DND-41 (cell line): ENCODE results near the gene GTSE1.
"Not testable (repeated sequence)": the region's sequence is repeated elsewhere in the genome, so short reads cannot be mapped to it uniquely, and the experiment has no call there.

Experiments
- ATAC-seq: fragments of 200-7000 bp; cut with Tn5 transposase; 3 replicates; pipeline ENCODE4 v1.9.1; 2021; ENCODE audit warnings: low read depth; ENCODE audit not compliant: insufficient read depth
- DNase-seq: peaks from one replicate; pipeline ENCODE4 v3.0.0-alpha.2; 2020
- H2AFZ ChIP-seq: 2 replicates; pipeline ENCODE4 v1.6.0; 2012; ENCODE audit warnings: low read depth, low read length
- H3K27ac ChIP-seq: 2 replicates; pipeline ENCODE4 v1.5.1; 2012; ENCODE audit warnings: low read length, inconsistent platforms
- H3K27me3 ChIP-seq: fragments of 200-600 bp; sonication (generic); 2 replicates; pipeline ENCODE4 v1.6.0; 2012; ENCODE audit warnings: low read length, mild to moderate bottlenecking, inconsistent platforms; ENCODE audit not compliant: insufficient read depth, poor library complexity
- H3K36me3 ChIP-seq: 2 replicates; pipeline ENCODE4 v1.5.1; 2012; ENCODE audit warnings: low read length, inconsistent platforms; ENCODE audit not compliant: insufficient read depth
- H3K4me1 ChIP-seq: 2 replicates; pipeline ENCODE4 v1.5.1; 2012; ENCODE audit warnings: mild to moderate bottlenecking, low read length; ENCODE audit not compliant: insufficient read depth
- H3K4me2 ChIP-seq: 2 replicates; pipeline ENCODE4 v1.6.0; 2012; ENCODE audit warnings: mild to moderate bottlenecking, moderate library complexity, low read length, inconsistent platforms; ENCODE audit not compliant: insufficient read depth
- H3K4me3 ChIP-seq, 2 experiments: fragments of 200-600 bp in 1 of 2; shearing (Covaris generic) in 1 of 2; 2 replicates each; pipeline ENCODE4 v1.5.1; 2012 to 2016; ENCODE audit warnings: inconsistent platforms in 2 of 2, low read length in 2 of 2, mild to moderate bottlenecking in 2 of 2, low read depth in 1 of 2, moderate library complexity in 1 of 2
- H3K79me2 ChIP-seq: 2 replicates; pipeline ENCODE4 v1.6.0; 2012; ENCODE audit warnings: low read length, inconsistent platforms; ENCODE audit not compliant: insufficient read depth
- H3K9ac ChIP-seq: 2 replicates; pipeline ENCODE4 v1.6.0; 2012; ENCODE audit warnings: low read depth, mild to moderate bottlenecking, inconsistent platforms, low read length, moderate library complexity
- H3K9me3 ChIP-seq: 2 replicates; pipeline ENCODE4 v1.5.1; 2012; ENCODE audit warnings: low read length, moderate library complexity, mild to moderate bottlenecking, inconsistent platforms; ENCODE audit not compliant: insufficient read depth, severe bottlenecking
- H4K20me1 ChIP-seq: 2 replicates; pipeline ENCODE4 v1.6.0; 2012; ENCODE audit warnings: low read length; ENCODE audit not compliant: insufficient read depth
- CTCF ChIP-seq: IDR thresholded peaks from 2 replicates; pipeline ENCODE4 v1.5.1; 2012; ENCODE audit warnings: borderline replicate concordance, low read length, moderate library complexity, mild to moderate bottlenecking; ENCODE audit not compliant: poor library complexity, severe bottlenecking; ENCODE audit errors: extremely low read depth
- EZH2 ChIP-seq: IDR thresholded peaks from 3 replicates; pipeline ENCODE4 v1.6.1; 2012; ENCODE audit warnings: borderline replicate concordance, low read depth, mild to moderate bottlenecking, moderate library complexity, low read length, inconsistent platforms; ENCODE audit not compliant: severe bottlenecking

The GTSE1 gene

GRCh38 chr22:46262449-46263215 is 34.0 kb upstream of the GTSE1 start:
- Histone ChIP-seq H3K27ac (no peak overlapping the region), H3K4me3 (no peak overlapping the region), H3K4me2 (no peak overlapping the region), H3K4me1 (peaks cover 11% of the 10 kb centered on the region), H3K27me3 (no peaks in the 10 kb centered on the region), H3K9ac (no peak overlapping the region), H4K20me1 (no peaks in the 10 kb centered on the region), H3K79me2 (no peaks in the 10 kb centered on the region), H2AFZ (no peak overlapping the region), H3K9me3 (peaks cover 10% of the 10 kb centered on the region), H3K36me3 (no peaks in the 10 kb centered on the region)
- TF ChIP-seq EZH2 (no peak), CTCF (no peak)
- ATAC-seq = no peak
- DNase-seq = no peak

GRCh38 chr22:46263216-46263590 is 33.5 kb upstream of the GTSE1 start, which contains the start of gene PKDREJ:
TSS of gene PKDREJ (minus strand) at chr22:46263343. CDS start at chr22:46263322, 21 bp downstream.
- H2AFZ ChIP-seq = no peak within 1 kb of the TSS
- H3K9me3 ChIP-seq = peaks cover 10% of the 10 kb centered on the region
- peaks cover 3% of the 10 kb centered on the region; the same call in 1 of the 2 replicates for H3K79me2 ChIP-seq
- no peak within 1 kb of the TSS for H3K27ac ChIP-seq
- ATAC-seq = no peak
- H3K9ac ChIP-seq = no peak within 1 kb of the TSS
- peaks cover 15% of the 10 kb centered on the region for H3K4me1 ChIP-seq
- no peaks in the 10 kb centered on the region for H3K36me3 ChIP-seq
- TF ChIP-seq CTCF (no peak), EZH2 (no peak)
- H3K4me2 ChIP-seq = no peak within 1 kb of the TSS
- H3K4me3 ChIP-seq = no peak within 1 kb of the TSS
- no peaks in the 10 kb centered on the region for H4K20me1 ChIP-seq
- no peaks in the 10 kb centered on the region for H3K27me3 ChIP-seq
- no peak for DNase-seq

GRCh38 chr22:46264520-46264919 is 32.1 kb upstream of the GTSE1 start:
- not testable (repeated sequence) for H3K27ac ChIP-seq, H3K79me2 ChIP-seq, H2AFZ ChIP-seq, DNase-seq, H3K4me2 ChIP-seq, H3K36me3 ChIP-seq, H3K9ac ChIP-seq, H3K4me3 ChIP-seq, H4K20me1 ChIP-seq, ATAC-seq, H3K27me3 ChIP-seq
- peaks cover 27% of the 10 kb centered on the region for H3K4me1 ChIP-seq
- H3K9me3 ChIP-seq = peaks cover 10% of the 10 kb centered on the region

- not testable (repeated sequence) for H3K27ac ChIP-seq, DNase-seq, H3K4me3 ChIP-seq, H2AFZ ChIP-seq, H3K36me3 ChIP-seq, ATAC-seq, H3K9ac ChIP-seq, H3K4me2 ChIP-seq, H3K79me2 ChIP-seq, H3K27me3 ChIP-seq, H4K20me1 ChIP-seq
- H3K4me1 ChIP-seq = peaks cover 33% of the 10 kb centered on the region
- H3K9me3 ChIP-seq = peaks cover 10% of the 10 kb centered on the region
These were observed 31.0 kb upstream of the GTSE1 start for GRCh38 chr22:46265627-46266026.
